Activated T-cell treated with anti-CD3 and anti-CD28 coated beads, Interleukin-2, amount 50 U/mL, for 72 hours (primary cell): ENCODE measurements around the gene EEF1AKMT3. TPM values are rescaled to one million over a fixed set of nuclear protein-coding genes. Genes with fewer than 3 reads are reported as not detected.

ENCODE experiments used
- ATAC-seq, 2 donors: fragments of 150-1000 bp; cut with Tn5 transposase; replicated peaks in 1 of 2; 2 replicates each; pipeline ENCODE4 v1.10.0; 2021; ENCODE audit warnings: moderate library complexity in 2 of 2, mild to moderate bottlenecking in 1 of 2
- DNase-seq, 2 donors: peaks; one replicate each; pipeline ENCODE4 v3.0.0; 2021 to 2022; ENCODE audit warnings: mixed read lengths in 1 of 2
- H3K27ac Mint-ChIP-seq: one replicate; pipeline ENCODE4 v1.8.0; 2022; ENCODE audit warnings: mild to moderate bottlenecking, moderate library complexity, mixed read lengths
- H3K27me3 Mint-ChIP-seq: one replicate; pipeline ENCODE4 v1.8.0; 2022; ENCODE audit warnings: low read depth, mixed read lengths
- H3K36me3 Mint-ChIP-seq, 2 donors: one replicate each; pipeline ENCODE4 v1.8.0; 2022; ENCODE audit warnings: mixed read lengths in 2 of 2, mild to moderate bottlenecking in 1 of 2; ENCODE audit not compliant: insufficient read depth in 2 of 2
- H3K4me1 Mint-ChIP-seq: one replicate; pipeline ENCODE4 v1.8.0; 2022; ENCODE audit warnings: low read depth, mixed read lengths
- H3K4me3 Mint-ChIP-seq, 2 donors: one replicate each; pipeline ENCODE4 v1.8.0; 2022; ENCODE audit warnings: mild to moderate bottlenecking in 2 of 2, mixed read lengths in 2 of 2, moderate library complexity in 2 of 2
- H3K9me3 Mint-ChIP-seq, 2 donors: one replicate each; pipeline ENCODE4 v1.8.0; 2022; ENCODE audit warnings: mixed read lengths in 2 of 2
- total RNA-seq, 2 donors: library from RNA; stranded (reverse); gene quantifications; one replicate each; pipeline ENCODE4 v1.2.3, GENCODE V29; 2022

Gene EEF1AKMT3
- total RNA-seq = 1 to 10 TPM; 4.9 to 6.9 TPM

- H3K27ac Mint-ChIP-seq = peak within 1 kb of the TSS; percentile 82
- H3K4me3 Mint-ChIP-seq = peak within 1 kb of the TSS; percentile 83 to 100
- H3K36me3 Mint-ChIP-seq = peaks cover 5 to 17% of the 10 kb centered on the region in 2 donors
- DNase-seq (peak; percentile 38 to 47), ATAC-seq (peak; percentile 37 to 58)
- no peaks in the 10 kb centered on the region for H3K27me3 Mint-ChIP-seq
- no peaks in the 10 kb centered on the region for H3K9me3 Mint-ChIP-seq
- H3K4me1 Mint-ChIP-seq = peaks cover 36% of the 10 kb centered on the region
Observed at GRCh38 chr12:57772429-57773322, at the start of gene EEF1AKMT3. Gene EEF1AKMT3, plus strand, starts transcription at chr12:57772614. Its CDS starts 111 bp downstream, at chr12:57772725.

- Mint-ChIP-seq H3K9me3 (no peaks in the 10 kb centered on the region), H3K36me3 (peaks cover 9 to 22% of the 10 kb centered on the region in 2 donors), H3K27me3 (no peaks in the 10 kb centered on the region), H3K4me3 (no peak overlapping the region), H3K27ac (no peak overlapping the region), H3K4me1 (no peaks in the 10 kb centered on the region)
- no peak for ATAC-seq
- DNase-seq = no peak
Observed at GRCh38 chr12:57722716-57723629, 49.4 kb upstream of the EEF1AKMT3 start.

- H3K36me3 Mint-ChIP-seq = peaks cover 8 to 21% of the 10 kb centered on the region in 2 donors
- ATAC-seq (no peak), DNase-seq (no peak)
- no peaks in the 10 kb centered on the region for H3K4me1 Mint-ChIP-seq
- no peak overlapping the region for H3K4me3 Mint-ChIP-seq
- no peak overlapping the region for H3K27ac Mint-ChIP-seq
- no peaks in the 10 kb centered on the region for H3K9me3 Mint-ChIP-seq
- no peaks in the 10 kb centered on the region for H3K27me3 Mint-ChIP-seq
Observed at GRCh38 chr12:57723630-57723962, 48.8 kb upstream of the EEF1AKMT3 start.

GRCh38 chr12:57724003-57724935 lies 48.1 kb upstream of the EEF1AKMT3 start:
- ATAC-seq = no peak
- DNase-seq = no peak
- Mint-ChIP-seq H3K4me3 (no peak overlapping the region), H3K27me3 (no peaks in the 10 kb centered on the region), H3K36me3 (peaks cover 10 to 20% of the 10 kb centered on the region in 2 donors), H3K27ac (peak overlapping the region; percentile 17), H3K4me1 (no peaks in the 10 kb centered on the region), H3K9me3 (no peaks in the 10 kb centered on the region)

- Mint-ChIP-seq H3K4me1 (no peaks in the 10 kb centered on the region), H3K27ac (peak overlapping the region; percentile 17), H3K9me3 (no peaks in the 10 kb centered on the region), H3K4me3 (no peak overlapping the region), H3K36me3 (peaks cover 10 to 15% of the 10 kb centered on the region in 2 donors), H3K27me3 (no peaks in the 10 kb centered on the region)
- DNase-seq (no peak), ATAC-seq (no peak)
Observed at GRCh38 chr12:57724936-57725740, 47.3 kb upstream of the EEF1AKMT3 start.

GRCh38 chr12:57725851-57726150 lies 46.6 kb upstream of the EEF1AKMT3 start:
- ATAC-seq (no peak), DNase-seq (no peak)
- peaks cover 10 to 15% of the 10 kb centered on the region in 2 donors for H3K36me3 Mint-ChIP-seq
- H3K27ac Mint-ChIP-seq = no peak overlapping the region
- H3K4me3 Mint-ChIP-seq = no peak overlapping the region
- H3K27me3 Mint-ChIP-seq = no peaks in the 10 kb centered on the region
- H3K4me1 Mint-ChIP-seq = no peaks in the 10 kb centered on the region
- H3K9me3 Mint-ChIP-seq = no peaks in the 10 kb centered on the region

GRCh38 chr12:57726151-57726883 lies 46.1 kb upstream of the EEF1AKMT3 start:
- H3K27me3 Mint-ChIP-seq = no peaks in the 10 kb centered on the region
- ATAC-seq (peak in 1 of 2 donors; percentile 31), DNase-seq (peak in 1 of 2 donors; percentile 37)
- H3K4me3 Mint-ChIP-seq = no peak overlapping the region
- no peaks in the 10 kb centered on the region for H3K4me1 Mint-ChIP-seq
- peaks cover 10 to 15% of the 10 kb centered on the region in 2 donors for H3K36me3 Mint-ChIP-seq
- H3K9me3 Mint-ChIP-seq = no peaks in the 10 kb centered on the region
- no peak overlapping the region for H3K27ac Mint-ChIP-seq

- Mint-ChIP-seq H3K27ac (no peak overlapping the region), H3K4me1 (no peaks in the 10 kb centered on the region), H3K36me3 (peaks cover 12 to 19% of the 10 kb centered on the region in 2 donors), H3K27me3 (no peaks in the 10 kb centered on the region), H3K9me3 (no peaks in the 10 kb centered on the region), H3K4me3 (no peak overlapping the region)
- no peak for ATAC-seq
- no peak for DNase-seq
Observed at GRCh38 chr12:57726884-57727757, 45.3 kb upstream of the EEF1AKMT3 start.

- H3K36me3 Mint-ChIP-seq = peaks cover 12 to 19% of the 10 kb centered on the region in 2 donors
- H3K27ac Mint-ChIP-seq = no peak overlapping the region
- H3K4me3 Mint-ChIP-seq = no peak overlapping the region
Observed at GRCh38 chr12:57727758-57728395, 44.5 kb upstream of the EEF1AKMT3 start.

GRCh38 chr12:57729321-57729844 lies 43.0 kb upstream of the EEF1AKMT3 start:
- Mint-ChIP-seq H3K4me3 (no peak overlapping the region), H3K4me1 (no peaks in the 10 kb centered on the region), H3K36me3 (peaks cover 12 to 20% of the 10 kb centered on the region in 2 donors), H3K9me3 (no peaks in the 10 kb centered on the region), H3K27me3 (no peaks in the 10 kb centered on the region), H3K27ac (peak overlapping the region; percentile 56)
- ATAC-seq = no peak
- DNase-seq = no peak

More at GRCh38 chr12:57727758-57728395, 44.5 kb upstream of the EEF1AKMT3 start:
- ATAC-seq = no peak
- DNase-seq = no peak
- H3K4me1 Mint-ChIP-seq = no peaks in the 10 kb centered on the region
- no peaks in the 10 kb centered on the region for H3K27me3 Mint-ChIP-seq
- H3K9me3 Mint-ChIP-seq = no peaks in the 10 kb centered on the region
